HepG2 (cell line): ENCODE results near the gene MACROH2A1. TPM values are rescaled to one million over a fixed set of nuclear protein-coding genes. Genes with fewer than 3 reads are reported as not detected.

Source experiments
- JUN ChIP-seq: sonication (generic); formaldehyde crosslinking; IDR thresholded peaks from 2 replicates; pipeline ENCODE4 v1.4.0; 2020; ENCODE audit warnings: mild to moderate bottlenecking, missing genetic modification reagents
- MIER2 ChIP-seq: IDR thresholded peaks from 2 replicates; pipeline ENCODE4 v1.6.1; 2016; ENCODE audit warnings: missing biosample characterization, missing genetic modification reagents
- NCOA5 ChIP-seq: sonication (generic); formaldehyde crosslinking; IDR thresholded peaks from 2 replicates; pipeline ENCODE4 v1.4.0; 2020; ENCODE audit warnings: missing genetic modification reagents
- NCOR1 ChIP-seq: fragments of 200-600 bp; sonication (generic); IDR thresholded peaks from 2 replicates; pipeline ENCODE4 v1.7.0; 2017; ENCODE audit warnings: antibody characterized with exemption, low read length, borderline replicate concordance
- PPARG ChIP-seq: conservative IDR thresholded peaks from 2 replicates; pipeline ENCODE4 v1.6.1; 2016; ENCODE audit warnings: missing biosample characterization, missing genetic modification reagents
- PTBP1 ChIP-seq: fragments of 200-400 bp; formaldehyde crosslinking; IDR thresholded peaks from 2 replicates; pipeline ENCODE4 v1.6.1; 2018; ENCODE audit warnings: low read length, low read depth; ENCODE audit not compliant: poor library complexity, severe bottlenecking
- SMAD1 ChIP-seq: sonication (generic); formaldehyde crosslinking; IDR thresholded peaks from 2 replicates; pipeline ENCODE4 v1.4.0; 2020; ENCODE audit warnings: missing genetic modification reagents, low read depth, mild to moderate bottlenecking, borderline replicate concordance
- TBX2 ChIP-seq: sonication (generic); formaldehyde crosslinking; IDR thresholded peaks from 2 replicates; pipeline ENCODE4 v1.5.0; 2020; ENCODE audit warnings: missing genetic modification reagents, mild to moderate bottlenecking, borderline replicate concordance
- U2AF1 ChIP-seq: fragments of 200-400 bp; formaldehyde crosslinking; optimal IDR thresholded peaks from 2 replicates; pipeline ENCODE3; 2017; ENCODE audit warnings: mild to moderate bottlenecking, low read depth, low read length
- ZNF460 ChIP-seq: sonication (generic); formaldehyde crosslinking; IDR thresholded peaks from 2 replicates; pipeline ENCODE4 v1.5.1; 2020; ENCODE audit warnings: missing genetic modification reagents, mild to moderate bottlenecking, borderline replicate concordance
- ZNF790 ChIP-seq: sonication (generic); formaldehyde crosslinking; IDR thresholded peaks from 2 replicates; pipeline ENCODE4 v1.8.0; 2022; ENCODE audit warnings: missing genetic modification reagents, mild to moderate bottlenecking, borderline replicate concordance
- polyA plus RNA-seq, 8 experiments: library from polyadenylated mRNA; depleted of rRNA in 3 of 8; stranded (reverse) in 7 of 8; unstranded in 1 of 8; fragments of >200 nt; fragmentation: Illumina TruSeq in 4 of 8; extraction: Trizol in 4 of 8; gene quantifications; 2 replicates each; pipeline versions ENCODE4 v1.2.1 to v1.2.3, GENCODE V29; 2011 to 2016; ENCODE audit warnings: low read depth in 4 of 8, missing spikeins in 1 of 8, mixed read lengths in 1 of 8; ENCODE audit not compliant: insufficient read depth in 1 of 8
- total RNA-seq, 5 experiments: library from RNA; depleted of rRNA; stranded (reverse); fragments of >200 nt; fragmentation: Illumina TruSeq; extraction: Trizol; gene quantifications; 2 replicates each; pipeline ENCODE4 v1.2.3, GENCODE V29; 2016; ENCODE audit warnings: low read depth in 1 of 5
- TF ChIP-seq, protein P1 (sequence below): sonication (generic); formaldehyde crosslinking; IDR thresholded peaks from 2 replicates; pipeline ENCODE4 v1.4.0; 2020; ENCODE audit warnings: mild to moderate bottlenecking, missing genetic modification reagents
- TF ChIP-seq, protein P2 (sequence below): sonication (generic); formaldehyde crosslinking; IDR thresholded peaks from 2 replicates; pipeline ENCODE4 v1.5.0; 2020; ENCODE audit warnings: missing genetic modification reagents
- TF ChIP-seq, protein P3 (sequence below): sonication (generic); formaldehyde crosslinking; IDR thresholded peaks from 2 replicates; pipeline ENCODE4 v1.4.0; 2020; ENCODE audit warnings: missing genetic modification reagents

MACROH2A1 gene
- total and polyA plus RNA-seq, 2 of the 13 experiments (the other 11 are each of a cell fraction or from before 2014, with no cell fraction given) = 69.1 to 158 TPM

DNA sequence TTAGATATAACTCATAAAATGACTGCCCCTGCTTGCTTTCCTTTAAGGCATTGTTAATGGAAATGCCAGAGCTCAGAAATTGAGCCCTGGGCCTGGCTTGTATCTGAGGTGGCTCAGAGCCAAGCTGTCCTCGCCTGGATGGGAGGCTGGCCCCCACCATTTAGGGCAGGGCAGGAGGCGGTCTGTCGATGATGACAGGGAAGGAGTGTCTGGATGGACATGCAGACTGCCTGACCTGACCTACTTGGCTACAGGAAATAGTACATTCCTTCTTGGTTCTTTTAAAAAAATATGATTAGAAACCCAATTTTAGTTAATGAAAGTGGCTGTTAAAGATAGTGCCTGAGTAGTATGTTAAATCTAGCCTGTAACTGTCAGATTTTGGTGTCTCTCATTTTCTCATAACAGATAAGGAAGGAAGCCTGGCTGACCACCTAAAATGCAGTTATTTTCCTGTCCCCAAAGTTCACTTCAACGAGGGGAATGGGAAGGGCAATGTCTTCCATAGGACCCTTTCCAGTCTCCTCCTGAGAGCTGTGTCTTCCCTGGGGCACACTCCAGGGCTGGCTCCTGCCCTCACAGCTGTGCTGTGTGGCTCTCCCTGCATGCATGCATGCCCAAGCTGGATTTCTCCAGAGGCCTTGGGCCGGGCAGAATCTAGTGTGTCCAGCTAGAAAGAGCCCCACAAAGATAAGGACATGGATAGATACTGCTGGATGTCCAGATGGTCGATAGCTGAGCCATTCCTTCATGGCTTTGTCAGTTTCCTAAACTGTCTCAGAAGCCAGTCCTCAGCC lies 42.3 kb downstream of the MACROH2A1 start (continued):
- TF ChIP-seq PTBP1 (no peak), SMAD1 (CRISPR knock-in tag) (no peak), MIER2 (CRISPR knock-in tag) (no peak), U2AF1 (no peak), TBX2 (CRISPR knock-in tag) (no peak), NCOR1 (no peak), ZNF460 (no peak), JUN (CRISPR knock-in tag) (no peak), PPARG (CRISPR knock-in tag) (no peak), ZNF790 (no peak), NCOA5 (no peak)
- TF ChIP-seq, protein P1, sequence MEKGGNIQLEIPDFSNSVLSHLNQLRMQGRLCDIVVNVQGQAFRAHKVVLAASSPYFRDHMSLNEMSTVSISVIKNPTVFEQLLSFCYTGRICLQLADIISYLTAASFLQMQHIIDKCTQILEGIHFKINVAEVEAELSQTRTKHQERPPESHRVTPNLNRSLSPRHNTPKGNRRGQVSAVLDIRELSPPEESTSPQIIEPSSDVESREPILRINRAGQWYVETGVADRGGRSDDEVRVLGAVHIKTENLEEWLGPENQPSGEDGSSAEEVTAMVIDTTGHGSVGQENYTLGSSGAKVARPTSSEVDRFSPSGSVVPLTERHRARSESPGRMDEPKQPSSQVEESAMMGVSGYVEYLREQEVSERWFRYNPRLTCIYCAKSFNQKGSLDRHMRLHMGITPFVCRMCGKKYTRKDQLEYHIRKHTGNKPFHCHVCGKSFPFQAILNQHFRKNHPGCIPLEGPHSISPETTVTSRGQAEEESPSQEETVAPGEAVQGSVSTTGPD (CRISPR knock-in tag) = no peak
- TF ChIP-seq, protein P2, sequence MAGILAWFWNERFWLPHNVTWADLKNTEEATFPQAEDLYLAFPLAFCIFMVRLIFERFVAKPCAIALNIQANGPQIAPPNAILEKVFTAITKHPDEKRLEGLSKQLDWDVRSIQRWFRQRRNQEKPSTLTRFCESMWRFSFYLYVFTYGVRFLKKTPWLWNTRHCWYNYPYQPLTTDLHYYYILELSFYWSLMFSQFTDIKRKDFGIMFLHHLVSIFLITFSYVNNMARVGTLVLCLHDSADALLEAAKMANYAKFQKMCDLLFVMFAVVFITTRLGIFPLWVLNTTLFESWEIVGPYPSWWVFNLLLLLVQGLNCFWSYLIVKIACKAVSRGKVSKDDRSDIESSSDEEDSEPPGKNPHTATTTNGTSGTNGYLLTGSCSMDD (CRISPR knock-in tag) = no peak
- TF ChIP-seq, protein P3, sequence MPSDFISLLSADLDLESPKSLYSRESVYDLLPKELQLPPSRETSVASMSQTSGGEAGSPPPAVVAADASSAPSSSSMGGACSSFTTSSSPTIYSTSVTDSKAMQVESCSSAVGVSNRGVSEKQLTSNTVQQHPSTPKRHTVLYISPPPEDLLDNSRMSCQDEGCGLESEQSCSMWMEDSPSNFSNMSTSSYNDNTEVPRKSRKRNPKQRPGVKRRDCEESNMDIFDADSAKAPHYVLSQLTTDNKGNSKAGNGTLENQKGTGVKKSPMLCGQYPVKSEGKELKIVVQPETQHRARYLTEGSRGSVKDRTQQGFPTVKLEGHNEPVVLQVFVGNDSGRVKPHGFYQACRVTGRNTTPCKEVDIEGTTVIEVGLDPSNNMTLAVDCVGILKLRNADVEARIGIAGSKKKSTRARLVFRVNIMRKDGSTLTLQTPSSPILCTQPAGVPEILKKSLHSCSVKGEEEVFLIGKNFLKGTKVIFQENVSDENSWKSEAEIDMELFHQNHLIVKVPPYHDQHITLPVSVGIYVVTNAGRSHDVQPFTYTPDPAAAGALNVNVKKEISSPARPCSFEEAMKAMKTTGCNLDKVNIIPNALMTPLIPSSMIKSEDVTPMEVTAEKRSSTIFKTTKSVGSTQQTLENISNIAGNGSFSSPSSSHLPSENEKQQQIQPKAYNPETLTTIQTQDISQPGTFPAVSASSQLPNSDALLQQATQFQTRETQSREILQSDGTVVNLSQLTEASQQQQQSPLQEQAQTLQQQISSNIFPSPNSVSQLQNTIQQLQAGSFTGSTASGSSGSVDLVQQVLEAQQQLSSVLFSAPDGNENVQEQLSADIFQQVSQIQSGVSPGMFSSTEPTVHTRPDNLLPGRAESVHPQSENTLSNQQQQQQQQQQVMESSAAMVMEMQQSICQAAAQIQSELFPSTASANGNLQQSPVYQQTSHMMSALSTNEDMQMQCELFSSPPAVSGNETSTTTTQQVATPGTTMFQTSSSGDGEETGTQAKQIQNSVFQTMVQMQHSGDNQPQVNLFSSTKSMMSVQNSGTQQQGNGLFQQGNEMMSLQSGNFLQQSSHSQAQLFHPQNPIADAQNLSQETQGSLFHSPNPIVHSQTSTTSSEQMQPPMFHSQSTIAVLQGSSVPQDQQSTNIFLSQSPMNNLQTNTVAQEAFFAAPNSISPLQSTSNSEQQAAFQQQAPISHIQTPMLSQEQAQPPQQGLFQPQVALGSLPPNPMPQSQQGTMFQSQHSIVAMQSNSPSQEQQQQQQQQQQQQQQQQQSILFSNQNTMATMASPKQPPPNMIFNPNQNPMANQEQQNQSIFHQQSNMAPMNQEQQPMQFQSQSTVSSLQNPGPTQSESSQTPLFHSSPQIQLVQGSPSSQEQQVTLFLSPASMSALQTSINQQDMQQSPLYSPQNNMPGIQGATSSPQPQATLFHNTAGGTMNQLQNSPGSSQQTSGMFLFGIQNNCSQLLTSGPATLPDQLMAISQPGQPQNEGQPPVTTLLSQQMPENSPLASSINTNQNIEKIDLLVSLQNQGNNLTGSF (CRISPR knock-in tag) = no peak
